NCI-H128 (cell line): ENCODE results near the gene PDE6A.
"Not testable (repeated sequence)": the region's sequence is repeated elsewhere in the genome, so short reads cannot be mapped to it uniquely, and the experiment has no call there.

ENCODE experiments used
- DNase-seq: peaks from one replicate; lab custom pipeline; 2025; ENCODE audit not compliant: unreplicated experiment; lab: John Stamatoyannopoulos, UW

Gene PDE6A

GRCh38 chr5:149865746-149866145 is 78.8 kb downstream of the PDE6A start:
- DNase-seq = no peak

GRCh38 chr5:149863830-149864229 is 80.8 kb downstream of the PDE6A start:
- no peak for DNase-seq

DNA sequence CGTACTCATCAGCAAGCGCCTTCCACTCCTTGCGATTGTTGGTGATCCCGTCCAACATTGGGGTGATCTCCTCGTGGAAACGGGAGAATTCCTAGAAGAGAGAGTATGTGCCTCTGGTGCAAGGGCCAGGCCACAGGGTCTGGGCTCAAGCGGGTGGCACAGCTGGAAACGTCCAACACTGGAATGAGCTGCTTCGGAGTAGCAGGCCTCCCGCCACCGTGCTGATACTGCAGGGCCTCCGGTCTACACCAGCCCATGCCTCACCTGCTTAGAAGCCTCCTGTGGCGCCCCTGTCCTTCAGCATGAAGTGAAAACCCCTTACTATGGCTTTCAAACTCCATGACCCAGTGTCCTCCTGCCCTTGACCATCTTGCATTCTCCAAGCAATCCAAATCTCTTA is 81.4 kb downstream of the PDE6A start:
- DNase-seq = no peak

DNA sequence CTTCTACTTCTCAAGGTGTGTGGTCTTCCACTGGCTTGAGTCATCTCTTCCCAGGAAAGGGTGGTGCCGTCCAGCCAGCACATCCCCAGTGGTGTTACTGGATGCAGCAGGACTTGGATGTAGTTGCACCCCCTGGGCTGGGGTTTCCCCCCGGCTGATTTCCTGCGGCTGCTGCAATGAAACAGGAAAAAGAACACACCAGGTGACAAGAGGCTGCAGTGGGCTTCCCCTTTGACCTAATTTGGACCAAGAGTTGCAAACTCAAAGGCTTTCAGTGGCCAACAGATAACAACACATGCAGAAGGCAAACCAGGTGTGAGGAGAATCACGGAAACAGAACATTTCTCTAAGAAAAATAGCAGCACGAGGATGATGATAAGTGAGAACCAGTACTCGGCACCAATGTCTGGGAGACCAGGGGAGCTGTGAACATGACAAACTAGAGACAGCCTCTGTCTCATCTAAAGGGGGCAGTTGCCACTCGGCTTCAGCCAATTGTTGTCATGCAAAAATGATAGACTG is 83.7 kb downstream of the PDE6A start:
- DNase-seq = no peak

- DNase-seq = no peak
Observed at GRCh38 chr5:149859746-149860145, 84.8 kb downstream of the PDE6A start.

DNA sequence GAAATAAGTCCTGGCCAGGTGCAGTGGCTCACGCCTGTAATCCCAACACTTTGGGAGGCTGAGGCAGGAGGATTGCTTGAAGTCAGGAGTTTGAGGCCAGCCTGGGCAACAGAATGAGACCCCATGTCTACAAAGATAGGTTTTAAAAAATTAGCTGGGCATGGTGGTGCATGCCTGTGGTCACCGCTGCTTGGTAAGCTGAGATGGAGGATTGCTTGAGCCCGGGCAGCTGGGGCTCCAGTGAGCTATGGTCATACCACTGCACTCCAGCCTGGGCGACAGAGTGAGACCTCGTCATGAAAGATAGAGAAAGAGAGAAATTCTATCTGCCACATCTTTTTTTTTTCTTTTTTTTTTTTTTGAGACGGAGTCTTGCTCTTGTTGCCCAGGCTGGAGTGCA is 86.1 kb downstream of the PDE6A start:
- not testable (repeated sequence) for DNase-seq

GRCh38 chr5:149857499-149857898 is 87.1 kb downstream of the PDE6A start:
- DNase-seq = no peak

- DNase-seq = no peak
Observed at GRCh38 chr5:149855366-149855765, 89.2 kb downstream of the PDE6A start.

DNA sequence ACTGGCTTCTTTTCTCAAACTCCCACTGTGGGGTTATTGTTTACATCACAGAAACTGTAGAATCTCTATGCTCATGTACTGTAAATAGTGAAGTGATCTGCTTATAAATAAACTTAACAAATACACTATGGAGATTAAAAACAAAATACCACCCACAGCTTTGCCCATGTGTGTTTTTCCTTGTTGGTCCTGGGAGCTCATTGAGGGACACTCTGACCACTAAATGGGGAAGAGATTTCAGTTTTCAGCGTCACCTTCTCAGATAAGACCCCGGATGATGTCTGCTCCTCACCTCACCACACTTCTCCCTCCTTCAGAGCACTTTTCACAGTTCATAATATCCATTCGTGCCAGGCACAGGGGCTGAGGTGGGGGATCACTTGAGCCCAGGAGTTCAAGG is 89.7 kb downstream of the PDE6A start:
- DNase-seq = no peak

DNA sequence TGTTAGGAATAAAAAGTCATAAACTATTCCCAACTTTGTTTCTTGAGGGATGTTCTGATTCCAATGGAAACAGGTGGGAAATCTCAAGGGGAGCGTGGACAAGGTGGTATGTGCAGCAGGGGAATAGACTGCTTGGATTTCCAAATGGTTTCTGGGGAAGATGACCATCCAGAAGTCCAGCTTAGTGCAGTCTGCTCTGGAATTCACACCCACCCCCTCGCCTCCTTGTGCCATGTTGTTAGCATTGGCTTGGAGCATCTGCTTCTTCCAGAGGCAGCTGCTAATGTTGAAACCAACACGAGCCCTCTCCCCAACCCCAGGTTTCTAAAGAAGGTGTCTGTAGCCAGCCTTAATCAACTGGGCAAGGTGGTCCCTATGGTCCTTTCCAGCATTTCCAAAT is 90.9 kb downstream of the PDE6A start:
- DNase-seq = no peak

DNA sequence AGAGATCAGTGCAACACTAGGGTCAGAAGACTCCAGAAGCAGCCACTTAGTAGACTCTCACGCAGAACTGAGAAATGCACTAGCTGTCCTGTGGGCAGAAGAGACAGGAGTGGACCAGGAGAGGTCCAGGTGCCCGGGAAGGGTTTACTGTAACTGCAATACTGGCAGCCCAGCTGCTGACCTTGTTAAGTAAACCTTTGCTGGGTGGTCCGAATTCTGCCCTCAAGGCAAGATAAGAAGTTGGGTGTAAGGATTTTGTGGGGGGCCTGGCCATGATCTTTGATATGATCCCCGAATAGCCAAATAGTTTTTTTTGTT is 91.3 kb downstream of the PDE6A start:
- no peak for DNase-seq

DNA sequence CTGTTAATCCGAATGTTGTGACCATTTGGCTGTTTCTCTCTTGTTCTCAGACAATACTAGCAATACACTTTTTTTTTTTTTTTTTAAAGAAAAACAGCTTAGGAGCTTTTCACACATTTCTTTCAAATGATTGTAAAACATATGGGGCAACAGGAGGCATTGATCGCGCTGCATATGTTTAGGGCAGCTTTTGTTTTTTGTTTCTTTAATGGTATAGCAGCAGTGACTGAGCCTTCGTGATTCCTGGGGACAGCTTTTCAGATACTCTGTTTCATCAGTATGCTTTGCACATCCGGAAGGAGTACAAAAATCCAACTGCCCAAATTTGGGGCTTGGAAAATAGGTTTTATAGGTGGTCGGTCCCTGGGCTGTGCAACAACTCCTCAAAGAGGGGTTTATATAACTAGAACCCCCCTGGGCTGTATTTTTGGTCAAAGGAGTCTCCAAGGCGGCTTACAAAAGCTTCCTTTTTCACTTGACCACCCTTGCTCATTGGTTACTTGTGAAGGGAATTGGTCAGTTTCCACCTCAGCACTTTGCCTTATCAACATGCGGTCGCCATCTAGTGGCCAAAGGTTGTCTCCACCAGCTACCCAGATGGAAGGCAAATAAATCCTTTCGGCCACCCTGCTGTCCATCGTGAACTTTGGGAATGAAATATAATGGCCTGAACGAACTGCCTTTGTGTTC is 91.8 kb downstream of the PDE6A start:
- no peak for DNase-seq

DNA sequence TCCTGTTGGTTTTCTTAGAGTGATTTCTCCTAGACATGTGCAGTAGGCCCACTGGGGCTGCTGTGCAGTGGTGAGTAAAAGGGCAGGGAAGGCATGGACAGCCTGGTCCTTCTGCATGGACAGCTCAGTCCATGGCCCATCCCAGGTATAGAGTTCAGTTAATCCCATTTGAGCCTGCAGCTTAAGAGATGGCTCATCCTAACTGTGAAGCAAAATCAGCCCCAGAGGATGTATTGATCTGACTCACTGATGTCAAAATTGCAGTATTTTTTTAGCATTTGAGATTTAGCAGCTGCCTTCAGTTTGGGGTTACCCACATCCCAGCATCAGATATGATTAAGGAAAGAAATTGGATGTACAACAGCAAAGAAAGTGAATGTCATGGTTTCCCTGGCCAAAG is 93.4 kb downstream of the PDE6A start:
- DNase-seq = no peak

- no peak for DNase-seq
Observed at GRCh38 chr5:149849966-149850910, 94.4 kb downstream of the PDE6A start.

- no peak for DNase-seq
Observed at GRCh38 chr5:149849280-149849965, 95.2 kb downstream of the PDE6A start.

GRCh38 chr5:149847611-149848010 is 97.0 kb downstream of the PDE6A start:
- DNase-seq = no peak

GRCh38 chr5:149846021-149846420 is 98.6 kb downstream of the PDE6A start:
- no peak for DNase-seq

- DNase-seq = no peak
Observed at GRCh38 chr5:149845601-149846000, 99.0 kb downstream of the PDE6A start.

- no peak for DNase-seq
Observed at GRCh38 chr5:149841851-149842793, 102.5 kb downstream of the PDE6A start.

DNA sequence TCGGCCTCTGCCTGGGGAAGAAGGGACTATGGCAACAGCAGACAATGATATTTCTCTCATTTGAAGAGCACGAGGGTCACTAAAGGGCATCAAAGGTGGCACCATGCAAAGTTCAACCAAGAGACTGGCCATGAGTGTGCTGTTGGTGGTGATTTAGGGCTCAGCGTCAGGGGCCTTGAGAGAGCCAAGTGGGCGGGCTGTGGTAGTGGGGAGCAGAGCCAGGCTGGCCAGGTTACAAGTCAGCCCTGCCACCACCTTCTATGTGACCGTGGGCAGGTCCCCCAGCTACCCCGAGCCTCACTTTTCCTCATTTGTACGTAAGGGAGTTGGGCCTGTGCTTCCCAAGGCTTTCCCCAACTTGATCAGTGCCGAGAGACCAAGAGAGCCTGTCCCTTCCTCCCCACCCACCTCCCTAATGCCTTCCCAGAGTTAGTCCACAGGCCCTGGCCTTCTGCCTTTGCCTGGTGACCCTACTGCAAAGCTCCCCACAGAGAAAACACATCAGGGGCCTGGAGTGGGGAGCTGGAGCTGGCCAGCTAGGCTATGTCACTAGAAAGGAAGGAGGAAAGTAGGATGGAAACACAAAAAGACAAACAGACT is 104.3 kb downstream of the PDE6A start:
- DNase-seq = no peak
